HL-60/S4 treated with retinoic acid at 250 ng/mL for 4 days and 3 days (cell line): Measurements from ENCODE around the gene FITM1.

Experiments
- in situ Hi-C: fragments of 300-500 bp; cut with MboI; formaldehyde crosslinking; loops from 2 replicates; pipeline ENCODE4 v1.7.0; 2022; ENCODE audit warnings: low sequenced_read_pairs

Gene FITM1, protein sequence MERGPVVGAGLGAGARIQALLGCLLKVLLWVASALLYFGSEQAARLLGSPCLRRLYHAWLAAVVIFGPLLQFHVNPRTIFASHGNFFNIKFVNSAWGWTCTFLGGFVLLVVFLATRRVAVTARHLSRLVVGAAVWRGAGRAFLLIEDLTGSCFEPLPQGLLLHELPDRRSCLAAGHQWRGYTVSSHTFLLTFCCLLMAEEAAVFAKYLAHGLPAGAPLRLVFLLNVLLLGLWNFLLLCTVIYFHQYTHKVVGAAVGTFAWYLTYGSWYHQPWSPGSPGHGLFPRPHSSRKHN

DNA sequence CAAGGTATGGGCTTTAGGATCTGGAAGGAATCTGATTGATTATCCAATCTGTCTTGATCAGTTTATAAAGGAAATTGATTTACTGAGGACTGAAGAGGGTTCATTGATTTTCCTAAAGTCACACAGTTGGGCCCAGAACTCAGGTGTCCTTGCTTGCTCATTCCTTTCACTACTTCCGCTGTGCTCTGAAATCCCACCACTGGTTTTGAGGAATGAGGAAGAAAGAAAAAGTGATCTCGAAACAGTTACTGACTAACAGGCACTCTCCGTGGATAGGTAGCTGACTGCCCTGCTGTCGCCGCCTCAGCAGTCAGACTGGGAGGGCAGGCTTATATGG, at the start of gene FITM1:
FITM1 (plus strand) TSS at position 280 of the 337 bp plus-strand sequence. CDS start 905 bp downstream, outside the sequence.
- in situ Hi-C loops: no loop called here

DNA sequence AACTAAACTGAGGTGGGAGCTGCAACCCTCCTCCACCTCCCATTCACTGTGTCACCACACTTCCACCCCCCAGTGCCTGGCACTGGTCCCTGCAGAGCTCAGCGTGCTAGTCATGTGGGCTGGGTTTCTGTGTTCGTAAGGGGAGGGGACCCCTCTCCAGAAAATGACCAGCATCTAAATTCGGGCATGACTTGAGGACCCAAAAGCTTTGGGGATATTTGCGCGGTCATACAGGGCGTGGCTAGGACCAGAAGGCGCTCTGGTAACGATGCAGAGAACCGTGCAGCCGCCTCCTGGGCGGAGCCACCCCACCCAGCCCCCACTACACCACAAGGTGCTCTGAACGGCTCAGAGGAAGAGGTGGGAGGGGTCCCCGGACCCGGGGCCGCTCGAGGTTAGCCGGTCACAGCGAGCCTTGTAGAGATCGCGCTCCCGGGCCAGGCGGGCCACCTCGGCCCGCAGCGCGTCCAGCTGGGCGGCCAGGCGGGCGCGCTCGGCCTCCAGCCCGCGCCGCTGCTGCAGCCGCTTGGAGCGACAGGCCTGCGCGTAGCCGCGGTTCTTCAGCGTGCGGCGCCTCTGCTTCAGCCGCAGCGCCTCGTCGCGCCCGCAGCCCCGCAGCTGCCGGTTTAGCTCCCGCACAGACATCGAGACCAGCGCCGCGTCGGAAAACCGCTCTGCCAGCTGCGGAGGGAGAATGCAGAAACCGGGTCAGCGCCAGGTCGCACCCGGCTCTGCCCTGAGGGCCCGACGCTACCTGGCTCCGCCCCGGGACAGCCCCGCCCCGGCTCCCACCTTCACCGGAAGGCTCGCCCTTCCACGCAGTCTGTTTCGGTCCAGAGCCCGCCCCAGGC, 49.3 kb upstream of the FITM1 start:
- in situ Hi-C loops: no loop called here

DNA sequence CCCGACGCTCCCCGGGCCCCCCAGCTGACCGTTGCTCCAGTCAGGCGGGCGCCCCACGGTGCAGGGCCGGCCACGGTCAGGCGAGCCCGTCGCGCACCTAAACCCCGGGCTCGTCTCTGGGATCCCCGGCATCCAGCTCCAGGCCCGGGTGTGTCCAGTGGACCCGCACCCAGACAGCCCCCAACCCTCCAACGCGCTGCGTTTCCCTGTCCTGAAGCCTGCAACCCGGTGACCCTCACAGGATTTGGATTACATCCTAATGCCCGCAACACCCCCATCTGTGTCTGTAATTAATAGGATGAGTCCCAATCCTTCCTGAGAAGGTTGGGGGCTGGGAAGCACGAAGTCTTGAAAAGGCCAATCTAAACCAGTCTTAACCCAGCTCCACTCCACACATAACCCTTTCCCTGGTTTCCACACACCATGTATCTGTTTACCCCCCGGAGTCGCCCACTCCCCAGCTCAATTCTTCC, 48.7 kb upstream of the FITM1 start:
- in situ Hi-C loops: no loop called here

DNA sequence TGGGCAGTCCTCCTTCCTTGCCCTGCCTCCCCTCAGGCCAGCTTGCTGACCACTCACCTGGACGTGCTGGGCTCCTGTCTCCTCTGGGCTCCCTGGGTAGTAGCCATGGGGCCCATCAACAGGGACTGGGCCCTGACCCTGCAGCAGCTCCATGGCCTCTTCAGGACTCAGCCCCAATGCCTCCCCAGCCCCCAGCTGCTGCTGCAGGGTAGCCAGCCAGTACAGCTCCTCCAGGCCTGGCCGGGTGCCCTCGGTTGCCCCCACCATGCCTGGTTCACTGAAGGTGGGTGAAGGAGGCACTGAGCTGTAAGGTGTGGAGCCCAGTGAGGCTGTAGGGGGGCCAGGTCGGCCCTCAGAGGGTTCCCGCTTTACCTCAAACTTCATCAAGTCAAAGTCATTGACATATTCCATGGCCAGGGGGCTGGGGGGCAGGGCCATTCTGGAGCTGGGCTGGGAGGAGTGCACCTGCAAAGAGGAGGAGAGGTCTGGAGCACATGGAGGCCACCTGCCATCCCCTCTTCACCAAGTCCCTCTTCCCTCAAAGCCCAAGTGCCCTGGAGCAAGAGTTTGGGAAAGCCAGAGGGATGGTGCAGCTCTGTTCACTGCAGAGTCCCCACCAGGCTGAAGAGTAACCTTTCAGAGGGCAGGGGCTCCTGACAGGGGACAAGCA, 47.9 kb upstream of the FITM1 start:
- in situ Hi-C loops: no loop called here

DNA sequence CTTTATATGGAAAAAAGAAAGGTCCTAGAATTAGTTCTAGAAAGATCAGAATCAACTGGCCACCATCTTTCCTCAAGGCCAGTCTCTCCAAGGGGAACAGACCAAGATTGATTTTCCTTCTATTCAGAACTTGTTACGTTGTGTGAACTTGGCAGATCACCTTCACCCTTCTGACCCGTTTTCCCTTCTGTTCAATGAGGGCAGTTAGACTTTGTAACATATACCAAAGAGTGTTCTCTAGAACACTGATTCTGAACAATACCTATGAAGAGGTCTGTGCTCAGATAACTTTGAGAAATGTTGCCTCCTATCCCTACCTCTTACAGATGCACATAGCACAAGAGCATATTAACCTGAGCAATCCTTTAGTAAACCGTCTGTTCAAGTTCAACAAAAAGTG, 47.0 kb upstream of the FITM1 start:
- in situ Hi-C loops: no loop called here

DNA sequence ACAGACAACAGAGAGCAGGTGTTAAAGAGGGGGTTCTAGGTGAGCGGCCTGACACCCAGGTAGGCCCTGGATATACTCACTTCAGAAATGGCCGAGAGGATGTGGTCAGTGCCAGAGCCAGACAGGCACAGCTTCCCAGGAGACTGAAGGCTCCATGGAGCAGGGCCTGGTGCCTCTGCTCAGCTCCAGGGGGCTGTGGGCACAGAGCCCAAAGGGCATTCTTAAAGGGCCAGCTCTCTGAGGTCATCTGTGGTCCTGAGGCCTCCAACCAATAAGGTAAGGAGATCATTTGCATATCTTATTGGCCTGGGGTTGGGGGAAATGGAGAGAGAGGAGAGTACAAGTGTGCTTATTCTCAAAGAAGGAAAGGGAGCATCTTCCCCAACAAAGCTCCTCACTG, 46.0 kb upstream of the FITM1 start:
- in situ Hi-C loops: no loop called here

DNA sequence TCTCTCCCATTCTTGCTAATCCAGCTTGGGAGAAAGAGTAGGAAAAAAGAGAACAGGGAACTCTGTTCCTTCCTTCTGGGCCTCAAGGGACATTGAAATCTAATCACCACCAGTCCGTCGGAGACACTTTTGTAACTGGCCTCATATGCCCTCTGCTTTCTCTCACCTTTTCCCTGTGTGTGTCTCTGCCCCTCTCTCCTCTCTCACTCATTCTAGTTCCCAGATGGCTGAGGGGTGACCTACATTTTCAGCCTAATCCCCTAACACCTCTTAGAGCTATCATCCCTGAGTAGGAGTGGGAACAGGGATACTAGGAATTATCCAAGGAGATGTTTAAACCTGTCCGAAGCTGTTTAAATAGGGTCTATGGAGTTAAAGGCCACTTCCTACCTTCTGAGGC, 45.2 kb upstream of the FITM1 start:
- in situ Hi-C loops: no loop called here

DNA sequence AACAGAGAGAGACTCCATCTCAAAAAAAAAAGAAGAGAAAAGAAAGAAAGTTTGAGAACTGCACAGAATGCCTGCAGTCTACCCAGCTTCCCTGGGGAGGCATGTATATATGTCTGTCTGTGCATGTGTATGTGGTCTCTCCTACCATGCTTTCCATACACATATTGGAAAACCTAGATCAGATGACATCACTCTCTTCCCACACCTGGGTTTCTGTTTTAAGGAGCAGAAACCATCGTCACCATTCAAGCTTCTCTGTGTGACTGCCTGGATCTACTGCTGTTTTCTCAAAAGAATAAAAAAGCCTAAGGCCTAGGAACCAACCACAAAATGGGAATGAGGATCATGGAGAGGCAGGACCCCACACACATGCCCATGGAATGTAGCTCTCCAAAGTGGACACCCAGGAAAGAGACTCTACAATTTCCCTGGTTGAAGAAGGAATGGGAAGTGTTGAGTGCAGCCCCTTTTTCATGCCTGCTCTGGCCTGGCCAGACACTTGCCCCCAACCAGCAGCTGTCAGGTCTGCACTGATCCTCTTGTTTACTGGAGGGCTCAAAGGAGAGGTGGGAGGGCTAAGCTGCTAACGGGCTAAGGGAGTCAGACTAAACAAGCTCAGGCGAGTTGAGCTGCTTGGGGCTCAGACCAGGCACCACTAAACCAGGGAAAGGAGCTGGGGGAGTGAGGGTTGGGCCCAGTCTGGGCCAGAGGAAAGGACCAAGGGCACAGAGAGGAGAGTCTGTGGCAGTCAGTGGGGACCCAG, 44.1 kb upstream of the FITM1 start:
- in situ Hi-C loops: no loop called here

DNA sequence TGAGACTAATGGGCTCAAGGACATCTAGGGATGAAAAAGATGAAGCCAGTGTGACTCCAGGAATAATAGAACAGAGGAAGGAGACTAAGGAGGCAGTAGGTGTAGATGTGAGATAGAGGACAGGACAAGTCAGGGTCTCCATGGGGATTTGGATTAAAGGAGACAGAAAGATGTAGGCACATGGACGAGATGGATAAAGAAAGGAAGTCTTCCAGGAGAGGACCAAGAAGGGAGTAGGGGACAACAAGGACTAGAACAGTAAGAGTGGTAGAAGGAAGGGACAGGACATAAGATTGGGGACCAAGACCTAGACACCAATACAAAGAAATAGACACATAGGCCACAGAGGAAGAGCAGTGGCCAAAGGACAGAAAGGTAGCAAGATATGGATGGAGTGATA, 43.5 kb upstream of the FITM1 start:
- in situ Hi-C loops: no loop called here

DNA sequence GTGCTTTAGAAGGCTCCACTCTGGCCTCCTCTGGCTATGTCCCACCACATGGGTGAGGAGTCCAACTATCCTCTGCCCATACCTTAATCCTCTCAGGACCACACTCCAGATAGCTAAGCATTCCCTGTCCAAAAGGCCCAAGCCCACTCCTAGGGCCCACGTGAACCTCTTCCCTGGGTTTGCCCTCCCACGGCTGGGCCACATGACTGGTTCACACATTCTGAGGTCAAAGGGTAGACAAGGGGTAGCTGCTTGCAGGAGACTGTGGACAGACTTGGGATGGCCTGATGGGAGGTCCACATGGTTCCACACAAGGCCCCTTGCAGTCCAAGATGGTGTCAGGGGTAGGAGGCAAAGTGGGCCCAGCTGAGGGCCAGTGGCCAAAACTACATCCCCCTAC, 42.4 kb upstream of the FITM1 start:
- in situ Hi-C loops: no loop called here

DNA sequence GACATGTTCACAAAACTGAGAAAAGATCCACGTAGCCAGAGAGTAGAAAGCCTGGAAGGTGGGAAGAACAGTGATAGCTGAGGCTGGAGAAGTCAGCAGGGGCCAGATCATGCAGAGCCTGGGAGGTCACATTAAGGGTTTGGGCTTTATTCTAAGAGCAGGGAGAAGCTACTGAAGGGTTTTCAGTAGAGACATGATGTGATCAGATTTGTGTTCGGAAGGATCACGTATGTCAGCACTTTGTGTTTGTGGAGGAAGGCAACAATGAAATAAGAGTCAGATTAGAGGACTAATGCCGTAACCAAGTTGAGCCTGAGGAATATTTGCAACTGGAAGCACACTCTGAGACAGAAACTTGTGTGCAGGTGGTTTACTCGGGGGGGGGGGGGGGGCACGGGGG, 40.6 kb upstream of the FITM1 start:
- in situ Hi-C loops: no loop called here

DNA sequence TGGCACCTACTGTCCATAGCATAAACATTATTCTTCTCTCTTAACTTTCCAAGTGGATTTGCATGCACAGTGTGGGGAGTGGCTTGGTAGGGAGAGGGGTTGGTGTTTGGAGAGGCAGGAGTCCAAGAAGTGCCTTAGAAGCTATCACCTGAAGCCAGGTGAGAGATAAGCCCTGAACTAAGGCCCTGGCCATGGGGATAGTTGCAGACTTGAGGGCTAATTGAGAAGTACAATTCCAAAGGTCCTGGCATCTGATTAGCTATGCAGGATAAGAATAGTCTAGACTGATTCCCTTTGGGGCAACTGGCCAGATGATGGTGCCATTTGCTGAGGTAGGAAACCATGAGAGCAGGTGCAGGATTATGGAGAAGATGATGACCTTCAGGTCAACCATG, 38.4 kb upstream of the FITM1 start:
- in situ Hi-C loops: no loop called here

DNA sequence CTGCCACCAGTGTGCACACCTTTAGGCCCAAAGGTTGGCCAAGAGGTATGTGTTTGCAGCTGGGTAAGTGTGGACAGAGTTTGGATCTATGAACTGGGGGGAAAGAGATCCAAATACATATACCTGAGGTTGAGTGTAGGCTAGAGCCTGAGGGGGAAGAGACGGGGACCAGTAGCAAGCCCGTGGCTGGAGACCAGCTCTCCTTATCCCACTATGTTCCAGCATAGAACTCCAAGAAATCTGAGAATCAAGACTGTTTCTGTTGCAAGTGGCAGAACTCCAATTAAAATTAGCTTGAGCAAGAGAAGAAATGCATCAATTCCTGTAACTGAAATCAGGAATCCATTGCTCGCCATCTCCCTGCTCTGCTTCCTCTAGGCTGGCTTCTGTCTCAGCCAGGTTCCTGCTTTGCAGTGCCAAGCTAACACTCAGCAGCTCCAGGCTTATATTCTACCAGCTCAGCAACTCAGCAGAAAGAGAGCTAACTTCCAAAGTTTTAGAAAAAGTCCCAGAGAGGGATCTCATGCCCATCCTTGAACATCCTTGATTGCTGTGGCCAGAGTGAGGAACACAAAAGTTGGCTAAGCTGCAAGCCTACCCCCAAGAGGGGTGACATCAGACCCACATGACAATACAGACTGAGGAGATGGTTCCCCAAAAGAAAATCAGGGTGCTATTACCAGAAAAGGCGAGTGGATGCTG, 37.8 kb upstream of the FITM1 start:
- in situ Hi-C loops: no loop called here

DNA sequence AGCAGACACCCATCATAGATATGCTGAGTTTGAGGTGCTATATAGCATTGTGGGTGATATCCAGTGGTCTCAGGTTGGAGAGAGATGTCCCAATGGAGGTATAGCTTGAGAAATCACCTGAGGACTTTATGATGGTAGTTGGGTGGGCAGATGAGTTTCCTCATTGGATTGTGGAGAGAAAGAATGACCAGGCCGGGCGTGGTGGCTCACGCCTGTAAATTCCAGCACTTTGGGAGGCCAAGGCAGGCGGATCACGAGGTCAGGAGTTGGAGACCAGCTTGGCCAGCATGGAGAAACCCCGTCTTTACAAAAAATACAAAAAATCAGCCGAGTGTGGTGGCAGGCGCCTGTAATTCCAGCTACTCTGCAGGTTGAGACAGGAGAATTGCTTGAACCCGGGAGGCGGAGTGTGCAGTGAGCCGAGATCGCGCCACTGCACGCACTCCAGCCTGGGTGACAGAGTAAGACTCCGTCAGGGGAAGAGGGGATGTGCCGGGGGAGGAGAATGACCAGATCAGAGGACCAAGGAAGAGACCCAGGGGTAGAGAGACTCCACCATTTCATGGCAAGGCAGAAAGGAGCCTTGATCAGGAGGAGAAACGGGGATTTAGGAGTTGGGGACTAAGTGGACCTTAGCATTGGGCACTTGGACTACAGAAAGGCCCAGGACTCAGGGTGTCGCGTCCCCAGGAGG, 37.1 kb upstream of the FITM1 start:
- in situ Hi-C loops: no loop called here

DNA sequence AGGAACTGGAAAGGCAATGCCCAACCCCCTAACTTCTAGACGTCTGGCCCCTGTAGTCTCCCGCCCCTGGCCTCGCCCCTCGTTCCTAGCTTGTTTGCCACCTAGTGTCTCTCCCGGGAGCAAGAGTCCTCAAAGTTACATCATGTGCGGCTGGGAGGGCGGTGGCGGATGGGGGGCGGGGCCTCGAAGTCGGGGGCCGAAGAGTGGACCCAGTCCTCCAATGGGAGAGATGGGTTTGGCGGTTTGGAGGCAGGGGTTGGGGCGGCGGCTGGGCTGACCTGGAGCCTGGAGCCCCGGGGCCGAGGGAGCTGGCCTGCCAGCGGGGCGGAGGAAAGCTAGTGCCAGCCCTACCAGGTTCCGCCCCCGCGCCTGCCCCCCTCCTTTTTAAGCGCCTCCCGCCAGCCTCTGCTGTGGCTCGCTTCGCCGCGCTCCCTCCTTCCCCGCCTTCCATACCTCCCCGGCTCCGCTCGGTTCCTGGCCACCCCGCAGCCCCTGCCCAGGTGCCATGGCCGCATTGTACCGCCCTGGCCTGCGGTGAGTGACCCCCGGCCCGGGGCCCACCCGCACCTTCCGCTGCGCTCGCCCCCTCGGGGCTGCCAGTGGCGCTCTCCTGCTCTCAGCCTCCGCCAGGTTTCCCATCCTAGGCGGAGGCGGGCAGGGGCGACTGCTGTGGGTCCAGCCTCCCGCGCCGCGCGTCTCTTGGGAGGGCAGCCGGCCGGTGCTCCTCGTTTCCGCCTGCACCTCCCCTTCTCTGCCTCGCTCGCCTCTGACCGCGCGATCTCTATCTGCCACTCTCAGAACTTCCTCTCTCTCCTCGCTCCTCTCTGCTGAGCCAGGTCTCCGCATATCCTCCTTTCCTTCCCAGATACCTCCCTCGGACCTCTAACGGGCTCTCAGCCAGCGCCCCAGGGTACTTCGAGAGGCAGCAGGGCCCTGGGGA, 36.3 kb upstream of the FITM1 start, which contains the start of gene PCK2:
PCK2 (plus strand) TSS at position 411 of the 940 bp plus-strand sequence; CDS start at position 506, 95 bp downstream.
- in situ Hi-C loops: no loop called here

DNA sequence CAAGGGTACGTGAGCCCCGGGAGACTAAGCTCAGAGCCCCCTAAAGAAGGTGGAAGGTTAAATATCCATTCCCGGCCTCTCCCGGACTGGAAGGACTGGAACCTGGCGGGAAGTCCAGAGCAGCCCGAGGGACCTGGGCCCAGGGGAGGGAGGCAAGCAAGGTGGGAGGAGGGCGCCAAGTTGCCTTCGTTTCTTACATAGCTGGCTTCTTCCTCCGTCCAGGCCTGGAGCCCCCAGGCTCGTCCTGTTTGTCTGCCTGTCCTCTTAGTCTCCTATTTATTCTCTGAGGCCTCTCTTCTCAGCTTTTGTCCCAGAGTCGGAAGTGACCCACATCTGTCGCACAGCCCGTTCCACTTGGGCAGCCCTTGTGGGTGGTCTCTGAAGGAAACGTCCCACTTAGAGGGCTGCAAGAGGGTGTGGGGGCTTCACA, 35.6 kb upstream of the FITM1 start:
- in situ Hi-C loops: no loop called here

DNA sequence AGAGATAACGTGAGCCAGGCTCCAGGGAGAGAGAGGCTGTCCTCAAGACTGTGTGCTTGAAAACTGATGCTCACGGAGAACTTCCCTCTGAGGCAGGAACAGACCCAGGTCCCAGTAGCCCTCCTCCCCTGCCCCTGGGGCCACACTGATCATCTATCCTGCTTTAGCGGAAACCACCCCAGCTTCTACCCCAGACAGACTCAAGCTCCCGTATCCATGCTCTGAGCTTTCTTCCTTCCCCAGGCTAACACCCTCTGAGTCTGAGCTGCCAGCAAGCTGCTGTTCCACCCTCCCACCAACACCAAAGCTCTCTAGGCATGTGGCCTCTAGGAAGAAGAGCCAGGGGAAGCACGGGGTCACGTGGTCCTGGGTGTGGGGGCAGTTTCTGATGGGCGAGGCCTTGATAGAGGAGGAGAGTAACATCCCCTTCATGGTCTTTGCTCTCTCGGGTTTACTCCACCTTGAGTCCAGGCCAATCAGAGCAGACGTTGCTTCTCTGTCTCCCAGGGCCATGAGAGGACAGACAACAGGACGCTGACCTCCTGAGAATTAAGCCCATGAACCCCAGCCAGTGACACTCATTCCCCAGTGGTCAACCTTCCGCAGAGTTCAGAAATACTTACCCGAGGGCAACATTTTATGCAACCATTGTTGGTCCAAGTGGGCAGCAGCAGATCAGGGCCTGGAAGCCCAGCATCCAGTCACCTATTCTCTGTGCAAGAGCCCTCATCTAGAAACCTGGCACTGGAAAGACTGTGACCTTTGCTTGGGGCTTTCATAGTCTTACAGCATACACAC, 35.0 kb upstream of the FITM1 start:
- in situ Hi-C loops: no loop called here
